NCI-H1417 treated with DMSO at 0.1 percent for 48 hours (cell line): ENCODE measurements around the gene CEBPG.

Source experiments
- DNase-seq: peaks from one replicate; lab custom pipeline; 2025; lab: John Stamatoyannopoulos, UW

CEBPG gene

DNA sequence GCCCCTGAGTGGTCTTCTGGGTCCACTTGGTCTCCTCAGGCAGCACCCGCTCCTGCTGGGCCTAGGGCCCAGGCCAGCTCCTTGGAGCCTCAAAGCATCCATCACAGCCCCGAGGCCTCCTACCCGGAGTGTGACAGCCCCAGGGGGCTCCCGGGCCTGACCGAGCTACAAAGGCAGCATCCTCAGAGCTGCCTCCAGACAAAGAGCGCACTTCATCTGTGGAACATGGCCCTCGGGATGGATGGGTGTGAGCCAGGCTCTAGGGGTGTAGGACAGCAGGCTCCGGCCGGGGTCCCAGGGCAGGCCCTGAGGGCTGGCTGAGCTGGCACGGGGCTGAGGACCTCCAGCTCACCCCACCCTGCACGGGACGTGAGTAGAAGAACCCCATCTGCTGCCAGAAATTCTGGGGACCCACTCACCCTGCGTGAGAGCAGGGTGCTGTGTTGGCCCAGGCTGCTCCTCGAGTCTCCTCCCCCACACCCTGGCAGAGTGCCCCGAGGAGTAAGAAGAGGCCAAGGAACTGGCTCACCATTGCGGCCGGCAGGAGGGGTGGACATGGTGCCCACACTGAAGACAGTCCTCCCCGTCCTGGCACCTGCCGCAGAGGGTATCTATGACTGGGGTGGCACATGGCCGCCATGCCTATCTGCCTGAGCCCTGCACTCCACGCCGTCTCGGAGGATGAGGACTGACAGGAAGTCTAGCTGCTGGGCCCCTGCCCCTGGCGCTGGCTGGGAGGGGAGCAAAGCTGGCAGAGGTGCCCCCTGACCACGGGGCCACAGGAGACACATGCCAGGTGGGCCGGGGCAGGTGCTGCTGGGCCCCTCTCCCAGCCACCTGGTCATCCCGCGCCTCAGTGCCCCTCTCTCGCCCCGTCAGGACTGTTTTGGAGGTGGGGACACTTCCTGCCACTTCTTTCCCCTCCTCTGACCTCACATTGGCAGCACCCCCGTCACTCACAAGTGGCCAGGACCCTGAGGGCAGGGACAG is 22.3 kb downstream of the CEBPG start:
- no peak for DNase-seq

DNA sequence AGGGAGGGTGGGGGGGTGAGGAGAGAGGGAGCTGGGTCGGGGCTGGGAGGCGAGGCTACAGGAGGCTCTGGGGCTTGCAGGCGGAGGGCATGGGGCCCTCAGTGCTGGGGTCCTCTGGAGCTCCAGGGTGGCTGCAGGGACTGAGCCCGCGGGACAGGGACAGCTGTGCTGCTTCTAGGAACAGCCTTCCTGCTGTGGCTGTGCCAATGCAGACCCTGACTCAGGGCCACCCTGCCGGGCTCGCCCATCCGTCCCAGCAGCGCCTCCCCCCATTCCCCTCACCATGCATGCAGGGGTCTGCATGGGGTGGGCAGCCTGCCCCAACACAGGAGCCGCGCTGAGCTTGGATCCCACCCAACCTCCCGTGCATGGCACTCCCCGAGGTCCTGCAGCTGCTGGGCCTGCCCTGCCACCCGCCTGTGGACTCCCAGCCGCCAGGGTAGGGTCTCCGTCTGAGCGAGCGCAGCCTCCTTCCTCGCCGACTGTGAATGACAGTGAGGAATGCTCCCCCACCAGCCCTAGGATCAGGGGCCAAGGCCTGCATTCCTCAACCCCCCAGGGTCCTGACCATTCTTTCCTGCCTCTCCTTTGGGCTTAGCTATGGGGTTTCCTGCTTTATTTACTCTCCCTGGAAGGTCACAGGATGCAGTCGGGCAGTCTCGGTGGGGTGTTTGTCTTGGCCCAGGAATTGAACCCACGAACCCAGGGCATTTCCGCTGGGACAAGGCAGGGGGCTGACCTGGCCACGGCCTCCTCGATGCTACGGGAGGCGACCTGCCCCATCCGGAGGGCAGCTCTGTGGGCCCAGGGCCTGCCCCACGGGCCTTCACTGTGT is 23.4 kb downstream of the CEBPG start:
- no peak for DNase-seq

- no peak for DNase-seq
Measured at GRCh38 chr19:33397536-33398360, 24.2 kb downstream of the CEBPG start.

- no peak for DNase-seq
Measured at GRCh38 chr19:33398361-33399060, 25.0 kb downstream of the CEBPG start.

DNA sequence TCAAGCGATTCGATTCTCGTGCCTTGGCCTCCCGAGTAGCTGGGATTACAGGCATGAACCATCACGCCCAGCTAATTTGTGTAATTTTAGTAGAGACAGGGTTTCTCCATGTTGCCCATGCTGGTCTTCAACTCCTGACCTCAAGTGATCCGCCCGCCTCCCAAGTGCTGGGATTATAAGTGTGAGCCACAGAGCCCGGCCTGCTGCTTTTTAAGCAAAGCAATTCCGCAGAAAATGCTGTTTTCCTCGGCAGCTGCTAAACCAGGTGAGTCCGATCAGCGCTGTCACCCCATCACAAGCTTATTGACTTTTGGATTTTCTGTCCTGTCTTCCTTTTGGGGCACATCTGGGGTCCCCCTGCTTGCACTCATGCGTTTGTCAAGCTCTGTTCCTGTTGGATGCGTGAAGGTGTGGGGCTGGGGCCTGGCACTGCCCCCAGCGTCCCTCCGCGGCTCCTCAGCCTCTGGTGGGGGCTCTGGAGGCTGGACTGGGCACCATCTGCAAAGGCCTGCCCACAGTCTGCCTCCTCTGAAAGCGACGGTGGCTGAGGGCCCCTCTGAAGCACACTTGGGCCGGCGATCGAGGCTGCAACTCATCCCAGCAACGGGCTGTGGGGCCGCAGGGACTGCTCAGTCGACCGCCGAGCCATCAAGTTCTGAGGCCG is 25.7 kb downstream of the CEBPG start:
- no peak for DNase-seq

DNA sequence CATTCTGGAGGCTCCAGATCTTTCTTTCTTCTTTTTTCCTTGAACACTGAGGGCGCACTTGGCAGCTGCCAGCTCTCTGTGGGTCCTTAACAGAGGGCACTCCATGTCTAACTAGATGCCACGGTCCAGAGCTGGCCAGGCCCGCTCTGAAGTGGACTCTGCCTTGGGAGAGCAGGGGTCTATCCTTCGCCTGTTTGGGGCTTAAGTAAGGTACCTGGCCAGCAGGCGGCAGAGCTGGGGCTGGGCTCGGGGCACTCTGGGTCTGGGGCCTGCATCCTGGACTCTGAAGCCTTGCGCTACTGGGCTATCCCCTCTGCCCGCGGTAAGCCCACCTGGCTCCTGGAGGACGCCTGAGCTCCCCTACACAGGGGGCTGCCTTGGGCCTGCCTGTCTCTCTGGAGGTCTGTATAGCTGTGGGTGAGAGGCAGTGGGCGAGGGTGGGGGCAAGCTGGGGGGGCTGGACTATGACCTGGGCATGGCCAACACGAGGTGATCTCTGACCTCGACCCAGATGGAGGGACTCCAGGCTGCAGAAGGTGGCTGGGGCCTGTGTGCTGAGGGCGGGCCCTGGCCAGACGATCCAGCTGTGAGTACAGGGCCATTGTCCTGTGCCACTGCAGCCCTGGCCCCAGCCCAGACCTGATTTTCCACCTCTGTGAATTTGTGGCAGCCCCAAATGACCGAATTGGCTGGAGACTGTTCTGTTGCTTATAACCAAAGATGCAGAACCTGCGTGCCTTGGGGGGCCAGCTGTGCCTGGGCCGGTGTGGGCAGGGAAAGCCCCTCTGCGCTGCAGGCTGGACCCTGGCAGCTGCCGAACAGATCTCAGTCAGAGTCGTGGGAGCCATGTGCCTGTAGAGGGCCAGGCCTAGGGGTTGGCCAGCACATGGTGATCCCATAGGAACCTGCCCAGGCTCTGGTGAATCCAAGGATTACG is 26.5 kb downstream of the CEBPG start:
- no peak for DNase-seq

DNA sequence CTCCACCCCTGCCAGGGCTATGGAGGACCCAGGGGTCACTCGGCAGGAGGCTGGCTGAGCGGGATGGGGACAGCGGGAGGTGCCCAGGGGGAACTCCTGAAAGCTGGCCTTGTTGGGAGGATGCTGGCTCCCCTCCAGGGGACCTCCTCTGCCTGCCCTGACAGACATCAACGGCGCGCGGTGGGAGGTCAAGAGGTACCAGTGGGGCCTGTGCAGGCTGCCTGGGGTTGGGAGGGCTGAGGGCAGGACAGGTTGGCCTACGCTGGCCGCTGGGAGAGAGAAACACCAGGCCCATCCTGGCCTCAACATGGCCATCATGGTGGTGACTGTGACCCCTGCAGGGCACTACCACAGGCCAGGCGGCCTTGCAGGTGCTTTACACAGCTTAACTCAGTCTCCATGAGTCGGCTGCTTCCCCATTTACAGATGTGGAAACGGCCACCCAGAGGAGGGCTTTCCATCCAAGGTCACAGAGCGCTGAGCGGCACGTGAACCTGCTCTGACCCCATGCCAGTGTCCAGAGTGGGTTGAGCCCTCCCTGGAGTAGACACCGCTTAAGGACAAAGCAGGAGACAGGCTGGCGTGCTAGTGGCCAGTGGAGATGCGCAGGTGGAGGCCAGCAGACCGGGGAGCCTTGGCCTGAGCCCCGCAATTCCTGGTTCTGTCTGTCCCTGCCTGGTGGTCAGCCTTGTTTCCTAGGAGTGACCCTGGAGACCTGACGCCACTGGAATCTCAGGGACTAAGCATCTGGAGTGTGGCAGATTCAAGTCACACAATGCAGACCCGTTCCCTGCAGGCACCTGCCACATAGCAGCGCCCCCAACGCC is 27.6 kb downstream of the CEBPG start:
- DNase-seq = no peak

DNA sequence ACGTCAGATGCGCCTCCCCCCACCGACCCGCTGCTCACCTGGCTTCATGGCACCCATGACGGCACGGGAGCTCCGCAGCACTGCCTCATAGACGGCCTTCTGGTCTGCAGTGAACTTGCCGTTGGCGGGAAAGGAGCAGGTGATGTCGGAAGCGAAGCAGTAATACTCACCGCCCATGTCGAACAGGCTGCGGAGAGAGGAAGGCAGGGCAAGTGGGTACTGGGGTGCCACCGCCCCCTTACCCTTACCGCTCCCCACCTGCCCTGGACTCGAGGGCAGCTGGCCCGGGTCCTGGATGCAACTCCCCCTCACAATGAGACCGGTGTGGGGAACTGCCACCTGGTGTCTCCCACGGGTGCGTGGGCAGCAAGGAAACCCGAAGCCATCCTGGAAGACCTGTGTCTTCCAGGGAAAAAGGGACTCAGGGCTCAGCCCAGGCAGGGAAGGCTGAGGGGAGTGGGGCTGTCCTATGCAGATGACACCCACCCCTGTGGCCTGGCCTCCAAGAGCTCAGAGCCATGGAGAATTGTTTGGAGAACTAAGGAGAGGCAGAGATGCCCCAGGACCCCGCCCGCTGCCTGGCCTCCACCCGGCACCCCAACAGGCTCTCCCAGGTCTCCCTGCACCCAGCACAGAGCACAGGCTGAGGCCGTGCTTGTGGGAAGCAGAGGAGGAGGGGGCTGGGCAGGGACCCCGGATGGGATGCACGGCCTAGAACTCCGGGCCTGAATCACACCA is 28.3 kb downstream of the CEBPG start:
- no peak for DNase-seq

GRCh38 chr19:33402421-33403220 is 29.1 kb downstream of the CEBPG start:
- no peak for DNase-seq

GRCh38 chr19:33403221-33403972 is 29.9 kb downstream of the CEBPG start:
- DNase-seq = no peak

- DNase-seq = no peak
Measured at GRCh38 chr19:33403973-33404304, 30.4 kb downstream of the CEBPG start.

DNA sequence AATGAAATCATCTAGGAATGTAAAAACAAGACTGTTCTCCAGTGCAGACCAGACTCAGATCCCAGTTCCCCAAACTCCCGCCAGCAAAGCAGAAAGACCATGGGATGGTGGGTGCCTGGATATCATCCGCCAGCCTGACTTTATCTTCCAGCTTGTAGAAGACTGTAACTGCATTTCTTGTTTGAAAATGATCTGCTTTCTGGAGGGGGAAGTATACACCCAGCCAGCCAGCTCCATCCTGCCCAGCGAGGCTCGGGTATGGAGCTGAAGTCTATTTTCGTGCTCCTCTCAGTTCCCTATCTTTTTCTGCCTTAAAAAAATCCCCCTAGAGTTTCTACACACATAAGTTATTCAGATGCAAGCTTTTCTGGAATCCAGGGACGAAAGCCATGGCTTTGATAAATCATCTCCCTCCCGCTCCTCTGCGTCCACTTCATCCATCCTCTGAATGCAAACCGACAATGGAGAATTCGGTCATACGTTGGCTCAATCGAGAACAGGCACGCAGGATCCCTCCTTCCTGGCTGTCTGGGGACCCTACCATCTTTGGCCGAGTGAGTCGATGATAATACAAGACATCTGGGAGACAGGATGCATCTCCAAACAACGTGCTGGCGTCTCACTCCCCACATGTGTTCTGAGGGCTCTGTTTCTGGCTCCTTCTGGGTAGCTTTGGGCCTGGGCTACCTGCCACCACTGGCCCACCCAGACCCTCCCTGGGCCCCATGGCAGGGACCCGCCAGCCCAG is 31.2 kb downstream of the CEBPG start:
- no peak for DNase-seq

DNA sequence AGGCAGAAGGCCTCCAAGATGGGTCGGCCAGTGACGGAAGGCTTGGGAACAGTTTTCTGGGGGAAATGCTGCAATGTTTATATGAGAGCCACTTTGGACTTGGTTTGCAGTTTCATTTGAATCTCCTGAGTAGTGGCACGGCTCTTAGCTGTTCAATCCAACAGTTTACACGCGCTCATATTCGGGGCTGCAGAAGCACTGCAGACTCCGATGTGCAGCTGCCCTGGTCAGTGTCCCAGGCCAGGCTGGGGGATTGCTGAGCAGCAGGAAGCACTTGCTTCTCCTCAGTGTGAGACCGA is 31.7 kb downstream of the CEBPG start:
- no peak for DNase-seq

- no peak for DNase-seq
Measured at GRCh38 chr19:33405553-33406461, 32.3 kb downstream of the CEBPG start.

- no peak for DNase-seq
Measured at GRCh38 chr19:33406521-33407139, 33.1 kb downstream of the CEBPG start.
